Tibial nerve (tissue), 4 donors: ENCODE measurements around the gene TRMT61A. TPM values are rescaled to one million over a fixed set of nuclear protein-coding genes. Genes with fewer than 3 reads are reported as not detected.

ENCODE experiments used
- DNase-seq, 2 donors: peaks; one replicate each; pipeline ENCODE4 v3.0.0-alpha.2; 2019; ENCODE audit warnings: low spot score in 2 of 2
- H3K27ac ChIP-seq, 4 donors: fragments of 200-600 bp; sonication (generic) in 3 of 4; one replicate each; pipeline ENCODE4 v1.5.1; 2017 to 2019; ENCODE audit warnings: mild to moderate bottlenecking in 1 of 4
- H3K27me3 ChIP-seq, 2 donors: fragments of 200-600 bp; sonication (generic) in 1 of 2; one replicate each; pipeline versions ENCODE4 v1.5.1 to v1.6.0; 2017 to 2019
- H3K36me3 ChIP-seq, 3 donors: fragments of 200-600 bp; sonication (generic); one replicate each; pipeline ENCODE4 v1.5.1; 2018 to 2019
- H3K4me1 ChIP-seq, 4 donors: fragments of 200-600 bp; sonication (generic) in 3 of 4; one replicate each; pipeline ENCODE4 v1.5.1; 2017 to 2019
- H3K4me3 ChIP-seq, 4 donors: fragments of 200-600 bp; sonication (generic) in 3 of 4; one replicate each; pipeline ENCODE4 v1.5.1; 2017 to 2019; ENCODE audit warnings: mild to moderate bottlenecking in 1 of 4, moderate library complexity in 1 of 4
- H3K9me3 ChIP-seq, 4 donors: fragments of 200-600 bp; sonication (generic) in 3 of 4; one replicate each; pipeline ENCODE4 v1.5.1; 2017 to 2019
- EP300 ChIP-seq, 2 donors: sonication (generic); formaldehyde crosslinking; IDR thresholded peaks; one replicate each; pipeline ENCODE4 v1.6.1; 2017; ENCODE audit warnings: antibody characterized with exemption in 2 of 2, mild to moderate bottlenecking in 1 of 2
- POLR2A ChIP-seq, 2 donors: fragments of 450-650 bp; IDR thresholded peaks; one replicate each; pipeline ENCODE4 v1.6.1; 2017; ENCODE audit warnings: antibody characterized with exemption in 2 of 2, mild to moderate bottlenecking in 2 of 2, moderate library complexity in 2 of 2
- WGBS, 2 donors: methylation state at CpG; one replicate each; pipeline ENCODE4 v1.1.5; 2018; 5-methylcytosine and 5-hydroxymethylcytosine counted together
- total RNA-seq, 4 donors: library from RNA; depleted of rRNA; stranded (reverse); fragments of >200 nt; gene quantifications; one replicate each; pipeline ENCODE4 v1.1.0, GENCODE V29; 2016
- TF ChIP-seq, protein P1 (sequence below), 5 experiments: fragments of 200-600 bp in 3 of 5; fragments of 450-650 bp in 2 of 5; sonication (generic) in 3 of 5; IDR thresholded peaks; one replicate each; pipeline ENCODE4 v1.5.1; 2016 to 2019; ENCODE audit warnings: antibody characterized with exemption in 5 of 5, mild to moderate bottlenecking in 3 of 5, moderate library complexity in 2 of 5

The TRMT61A gene
- total RNA-seq, 4 donors from 2014 or later = 17.9 to 32.4 (median 22.4) TPM

DNA sequence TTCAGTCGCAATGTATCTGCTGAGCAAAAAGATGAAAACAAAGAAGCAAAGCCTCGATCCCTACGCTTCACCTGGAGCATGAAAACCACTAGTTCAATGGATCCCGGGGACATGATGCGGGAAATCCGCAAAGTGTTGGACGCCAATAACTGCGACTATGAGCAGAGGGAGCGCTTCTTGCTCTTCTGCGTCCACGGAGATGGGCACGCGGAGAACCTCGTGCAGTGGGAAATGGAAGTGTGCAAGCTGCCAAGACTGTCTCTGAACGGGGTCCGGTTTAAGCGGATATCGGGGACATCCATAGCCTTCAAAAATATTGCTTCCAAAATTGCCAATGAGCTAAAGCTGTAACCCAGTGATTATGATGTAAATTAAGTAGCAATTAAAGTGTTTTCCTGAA, 26.1 kb upstream of the TRMT61A start:
- peaks cover 0 to 77% (median 20%) of the 10 kb centered on the region in 3 donors for H3K36me3 ChIP-seq
- peaks cover 0 to 5% (median 4%) of the 10 kb centered on the region in 4 donors for H3K4me1 ChIP-seq
- H3K27ac ChIP-seq = no peak overlapping the region
- no peaks in the 10 kb centered on the region for H3K27me3 ChIP-seq
- WGBS, 2 donors = 93 to 94% methylated on average over 18 of the region's 18 CpGs
- no peak overlapping the region for H3K4me3 ChIP-seq
- no peak for TF ChIP-seq EP300 (IDR thresholded peaks at IDR 0.05)
- TF ChIP-seq POLR2A (IDR thresholded peaks at IDR 0.05) = no peak
- TF ChIP-seq, protein P1, sequence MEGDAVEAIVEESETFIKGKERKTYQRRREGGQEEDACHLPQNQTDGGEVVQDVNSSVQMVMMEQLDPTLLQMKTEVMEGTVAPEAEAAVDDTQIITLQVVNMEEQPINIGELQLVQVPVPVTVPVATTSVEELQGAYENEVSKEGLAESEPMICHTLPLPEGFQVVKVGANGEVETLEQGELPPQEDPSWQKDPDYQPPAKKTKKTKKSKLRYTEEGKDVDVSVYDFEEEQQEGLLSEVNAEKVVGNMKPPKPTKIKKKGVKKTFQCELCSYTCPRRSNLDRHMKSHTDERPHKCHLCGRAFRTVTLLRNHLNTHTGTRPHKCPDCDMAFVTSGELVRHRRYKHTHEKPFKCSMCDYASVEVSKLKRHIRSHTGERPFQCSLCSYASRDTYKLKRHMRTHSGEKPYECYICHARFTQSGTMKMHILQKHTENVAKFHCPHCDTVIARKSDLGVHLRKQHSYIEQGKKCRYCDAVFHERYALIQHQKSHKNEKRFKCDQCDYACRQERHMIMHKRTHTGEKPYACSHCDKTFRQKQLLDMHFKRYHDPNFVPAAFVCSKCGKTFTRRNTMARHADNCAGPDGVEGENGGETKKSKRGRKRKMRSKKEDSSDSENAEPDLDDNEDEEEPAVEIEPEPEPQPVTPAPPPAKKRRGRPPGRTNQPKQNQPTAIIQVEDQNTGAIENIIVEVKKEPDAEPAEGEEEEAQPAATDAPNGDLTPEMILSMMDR (IDR thresholded peaks at IDR 0.05) = no peak
- no peaks in the 10 kb centered on the region for H3K9me3 ChIP-seq
- DNase-seq = no peak

DNA sequence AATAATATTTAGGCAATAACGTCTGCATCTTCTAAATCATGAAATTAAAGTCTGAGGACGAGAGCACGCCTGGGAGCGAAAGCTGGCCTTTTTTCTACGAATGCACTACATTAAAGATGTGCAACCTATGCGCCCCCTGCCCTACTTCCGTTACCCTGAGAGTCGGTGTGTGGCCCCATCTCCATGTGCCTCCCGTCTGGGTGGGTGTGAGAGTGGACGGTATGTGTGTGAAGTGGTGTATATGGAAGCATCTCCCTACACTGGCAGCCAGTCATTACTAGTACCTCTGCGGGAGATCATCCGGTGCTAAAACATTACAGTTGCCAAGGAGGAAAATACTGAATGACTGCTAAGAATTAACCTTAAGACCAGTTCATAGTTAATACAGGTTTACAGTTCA, 25.7 kb upstream of the TRMT61A start:
- Histone ChIP-seq H3K4me3 (no peak overlapping the region), H3K9me3 (no peaks in the 10 kb centered on the region), H3K27me3 (no peaks in the 10 kb centered on the region), H3K36me3 (peaks cover 0 to 81% (median 20%) of the 10 kb centered on the region in 3 donors), H3K4me1 (peaks cover 0 to 5% (median 4%) of the 10 kb centered on the region in 4 donors), H3K27ac (no peak overlapping the region)
- 91% methylated on average over 12 of the region's 12 CpGs for WGBS, 2 donors
- TF ChIP-seq EP300 (IDR thresholded peaks at IDR 0.05) (no peak), POLR2A (IDR thresholded peaks at IDR 0.05) (no peak)
- TF ChIP-seq, protein P1 (IDR thresholded peaks at IDR 0.05) = no peak
- no peak for DNase-seq

DNA sequence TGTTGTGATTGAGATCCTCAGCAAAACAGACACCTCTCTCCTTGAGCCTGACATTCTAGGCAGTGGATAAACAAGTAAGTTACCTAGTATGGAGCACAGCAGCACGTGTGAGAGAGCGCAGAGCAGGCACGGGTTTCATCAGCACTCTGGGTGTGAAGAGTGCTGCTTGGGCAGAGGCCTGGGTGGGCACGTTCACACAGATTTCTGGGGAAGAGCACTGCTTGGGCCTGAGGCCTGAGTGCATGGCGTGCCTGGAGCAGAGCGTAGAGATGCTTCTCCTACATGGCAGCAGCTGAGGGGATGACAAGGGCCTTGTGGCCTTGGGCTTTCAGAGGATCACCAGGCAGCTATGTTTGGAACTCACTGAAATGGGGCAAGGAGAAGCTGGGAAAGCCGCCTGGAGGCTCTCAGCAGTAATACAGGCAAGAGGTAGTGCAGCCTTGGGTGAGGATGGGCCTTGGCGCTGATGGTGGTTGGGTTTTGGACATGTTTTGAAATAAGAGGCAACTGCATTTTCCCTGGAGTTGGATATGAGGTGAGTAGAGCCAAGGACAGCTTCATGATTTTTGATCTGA, 23.9 kb upstream of the TRMT61A start:
- no peak for TF ChIP-seq POLR2A (IDR thresholded peaks at IDR 0.05)
- TF ChIP-seq, protein P1 (IDR thresholded peaks at IDR 0.05) = no peak
- no peak for TF ChIP-seq EP300 (IDR thresholded peaks at IDR 0.05)
- Histone ChIP-seq H3K36me3 (peaks cover 0 to 89% (median 20%) of the 10 kb centered on the region in 3 donors), H3K9me3 (no peaks in the 10 kb centered on the region), H3K4me1 (peaks cover 0 to 5% (median 4%) of the 10 kb centered on the region in 4 donors), H3K4me3 (no peak overlapping the region), H3K27me3 (no peaks in the 10 kb centered on the region), H3K27ac (no peak overlapping the region)
- 75 to 83% methylated on average over 8 of the region's 8 CpGs for WGBS, 2 donors
- DNase-seq = no peak

DNA sequence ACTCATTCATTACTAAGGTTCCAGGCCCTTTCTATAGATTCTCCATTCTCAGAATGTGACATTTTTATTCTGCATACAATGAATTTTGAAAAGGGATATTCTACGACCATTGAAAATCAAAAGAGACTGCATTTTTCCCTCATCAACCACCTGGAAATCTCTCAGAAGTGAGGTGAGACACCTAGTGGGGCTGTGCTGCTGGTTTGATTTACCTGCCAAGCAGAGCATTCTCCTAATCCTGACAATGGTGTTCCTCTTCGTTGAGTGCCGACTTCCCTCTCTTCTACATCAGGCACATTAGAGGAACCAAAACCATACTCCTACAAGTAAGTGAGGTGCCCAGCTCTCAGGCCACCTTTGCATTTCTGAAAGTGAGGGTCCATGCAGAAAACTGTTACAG, 21.2 kb upstream of the TRMT61A start:
- no peak for DNase-seq
- TF ChIP-seq EP300 (IDR thresholded peaks at IDR 0.05) = no peak
- TF ChIP-seq, protein P1 (IDR thresholded peaks at IDR 0.05) = no peak
- no peak for TF ChIP-seq POLR2A (IDR thresholded peaks at IDR 0.05)
- Histone ChIP-seq H3K4me1 (peaks cover 0 to 6% (median 3%) of the 10 kb centered on the region in 4 donors), H3K4me3 (no peak overlapping the region), H3K9me3 (no peaks in the 10 kb centered on the region), H3K27me3 (no peaks in the 10 kb centered on the region), H3K27ac (no peak overlapping the region), H3K36me3 (peaks cover 0 to 87% (median 15%) of the 10 kb centered on the region in 3 donors)
- WGBS, 2 donors = 80 to 84% methylated on average over 3 of the region's 3 CpGs

DNA sequence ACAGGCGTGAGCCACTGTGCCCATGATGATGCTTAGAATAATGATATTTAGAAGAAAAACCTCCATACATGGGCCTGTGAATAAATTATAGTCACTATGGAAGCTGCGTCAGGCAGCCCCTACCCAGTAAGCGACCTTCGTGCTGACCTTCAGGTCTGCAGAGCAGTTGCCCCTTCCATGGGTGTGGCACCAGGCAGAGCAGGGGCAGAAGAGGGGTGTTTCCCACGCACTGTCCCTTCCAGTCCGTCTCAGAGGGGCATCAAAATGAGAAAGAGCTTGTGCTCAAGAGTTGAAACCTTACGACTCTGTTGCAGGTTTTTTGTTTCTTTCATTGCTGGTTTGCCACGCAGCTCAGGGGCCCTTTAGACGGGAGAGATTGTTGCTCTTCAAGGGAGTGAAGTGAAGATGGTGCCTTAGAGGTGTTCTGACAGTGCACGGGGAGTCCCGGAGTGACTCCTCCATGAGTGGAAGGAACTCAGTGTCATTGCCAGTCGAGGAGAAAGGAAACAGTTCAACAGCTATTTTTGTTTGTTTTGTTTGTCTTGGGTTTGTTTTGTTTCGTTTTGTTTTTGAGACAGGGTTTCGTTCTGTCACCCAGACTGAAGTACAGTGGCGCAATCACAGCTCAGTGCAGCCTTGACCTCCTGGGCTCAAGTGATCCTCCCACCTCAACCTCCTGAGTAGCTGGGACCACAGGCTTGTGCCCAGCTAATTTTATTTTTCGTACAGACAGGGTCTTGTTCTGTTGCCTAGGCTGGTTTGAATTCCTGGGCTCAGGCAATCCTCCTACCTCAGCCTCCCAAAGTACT, 20.3 kb upstream of the TRMT61A start:
- 82 to 88% methylated on average over 16 of the region's 16 CpGs for WGBS, 2 donors
- DNase-seq = no peak
- Histone ChIP-seq H3K4me1 (peaks cover 0 to 15% (median 10%) of the 10 kb centered on the region in 4 donors), H3K27ac (no peak overlapping the region), H3K9me3 (no peaks in the 10 kb centered on the region), H3K4me3 (no peak overlapping the region), H3K27me3 (no peaks in the 10 kb centered on the region), H3K36me3 (peaks cover 0 to 78% (median 13%) of the 10 kb centered on the region in 3 donors)
- TF ChIP-seq, protein P1 (IDR thresholded peaks at IDR 0.05) = no peak
- no peak for TF ChIP-seq POLR2A (IDR thresholded peaks at IDR 0.05)
- no peak for TF ChIP-seq EP300 (IDR thresholded peaks at IDR 0.05)
